ENCODE measurements around the gene OGFOD3. TPM values are rescaled to one million over a fixed set of nuclear protein-coding genes. Genes with fewer than 3 reads are reported as not detected.

OGFOD3 gene
- total RNA-seq, 2 experiments from 2014 or later: 22.0 to 25.0 TPM

DNA sequence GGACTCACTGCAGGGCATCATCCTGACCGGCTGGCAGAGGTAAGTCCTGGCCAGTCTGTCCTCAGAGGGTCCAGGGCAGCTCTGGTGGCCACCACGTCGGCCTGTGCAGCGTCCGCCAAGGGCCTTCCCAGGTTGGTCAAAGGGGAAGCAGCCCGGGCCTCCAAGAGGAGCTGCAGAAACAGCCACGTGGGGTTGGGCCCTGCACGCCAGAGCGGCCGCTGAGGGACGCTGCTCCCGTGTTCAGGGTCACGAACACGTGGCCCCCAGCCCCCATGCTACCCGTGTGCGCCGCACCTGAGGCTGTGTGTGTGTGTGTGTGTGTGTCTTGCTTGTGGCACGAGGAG lies 18.9 kb upstream of the OGFOD3 start:
- Mint-ChIP-seq H3K9me3 (no peaks in the 10 kb centered on the region), H3K4me3 (no peak overlapping the region), H3K27me3 (no peaks in the 10 kb centered on the region), H3K36me3 (ENCODE audit: low read depth) (no peaks in the 10 kb centered on the region), H3K4me1 (ENCODE audit: low read depth) (no peaks in the 10 kb centered on the region), H3K27ac (no peak overlapping the region)
- CTCF ChIA-PET: no interaction called here
- POLR2A ChIA-PET: interaction anchor here (0.6 to 2.2 kb wide), 3 partner anchors 8 to 204 kb away, joined by 3 to 11 read pairs (median 3); no protein-coding TSS in a partner anchor
- DNase-seq: no peak
- ATAC-seq: no peak
- TF ChIP-seq, protein P1, sequence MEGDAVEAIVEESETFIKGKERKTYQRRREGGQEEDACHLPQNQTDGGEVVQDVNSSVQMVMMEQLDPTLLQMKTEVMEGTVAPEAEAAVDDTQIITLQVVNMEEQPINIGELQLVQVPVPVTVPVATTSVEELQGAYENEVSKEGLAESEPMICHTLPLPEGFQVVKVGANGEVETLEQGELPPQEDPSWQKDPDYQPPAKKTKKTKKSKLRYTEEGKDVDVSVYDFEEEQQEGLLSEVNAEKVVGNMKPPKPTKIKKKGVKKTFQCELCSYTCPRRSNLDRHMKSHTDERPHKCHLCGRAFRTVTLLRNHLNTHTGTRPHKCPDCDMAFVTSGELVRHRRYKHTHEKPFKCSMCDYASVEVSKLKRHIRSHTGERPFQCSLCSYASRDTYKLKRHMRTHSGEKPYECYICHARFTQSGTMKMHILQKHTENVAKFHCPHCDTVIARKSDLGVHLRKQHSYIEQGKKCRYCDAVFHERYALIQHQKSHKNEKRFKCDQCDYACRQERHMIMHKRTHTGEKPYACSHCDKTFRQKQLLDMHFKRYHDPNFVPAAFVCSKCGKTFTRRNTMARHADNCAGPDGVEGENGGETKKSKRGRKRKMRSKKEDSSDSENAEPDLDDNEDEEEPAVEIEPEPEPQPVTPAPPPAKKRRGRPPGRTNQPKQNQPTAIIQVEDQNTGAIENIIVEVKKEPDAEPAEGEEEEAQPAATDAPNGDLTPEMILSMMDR (IDR thresholded peaks at IDR 0.05): no peak
- intact Hi-C loops (cut with micrococcal nuclease): no loop called here

DNA sequence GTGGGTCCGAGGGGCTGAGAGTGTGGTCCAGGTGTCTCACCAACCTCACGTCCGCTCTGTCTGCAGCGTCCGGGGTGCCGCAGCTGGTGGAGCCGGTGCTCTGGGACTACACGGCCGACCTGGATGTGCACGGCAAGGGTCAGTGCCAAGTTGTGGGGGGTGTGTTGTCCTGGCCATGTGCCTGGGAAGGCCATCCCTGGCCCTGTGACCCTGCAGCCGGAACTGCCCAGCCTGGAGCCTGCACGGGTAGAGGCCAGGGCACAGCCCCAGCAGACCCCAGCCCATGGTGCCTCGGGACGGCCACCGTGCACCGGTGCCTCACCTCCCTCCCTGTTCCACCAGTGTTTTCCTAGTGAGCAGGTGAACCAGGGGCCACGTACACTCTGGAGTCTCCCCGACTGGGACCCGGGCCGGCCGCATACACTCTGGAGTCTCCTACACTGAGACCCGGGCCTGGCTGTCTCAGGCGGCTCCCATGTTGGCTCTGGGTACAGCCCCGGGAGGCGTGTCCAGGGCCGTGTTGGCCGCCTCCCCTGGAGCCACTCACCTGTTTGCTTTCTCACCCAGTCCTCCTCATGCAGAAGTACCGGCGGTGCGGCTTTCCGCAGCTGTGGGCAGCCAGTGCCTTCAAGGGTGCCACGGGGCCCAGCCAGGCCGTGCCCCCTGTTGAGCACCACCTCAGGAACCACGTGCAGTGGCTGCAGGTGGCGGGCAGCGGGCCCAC lies 18.4 kb upstream of the OGFOD3 start:
- TF ChIP-seq, protein P1 (IDR thresholded peaks at IDR 0.05): no peak
- Mint-ChIP-seq H3K9me3 (no peaks in the 10 kb centered on the region), H3K4me3 (no peak overlapping the region), H3K27ac (no peak overlapping the region), H3K36me3 (ENCODE audit: low read depth) (no peaks in the 10 kb centered on the region), H3K4me1 (ENCODE audit: low read depth) (no peaks in the 10 kb centered on the region), H3K27me3 (no peaks in the 10 kb centered on the region)
- ChIA-PET CTCF (interaction anchor here (1.0 kb wide), 1 partner anchor 12 kb away, joined by 4 read pairs; no protein-coding TSS in a partner anchor), POLR2A (interaction anchor here (2.2 to 2.6 kb wide), 2 partner anchors 9 to 13 kb away, joined by 7 to 11 read pairs; no protein-coding TSS in a partner anchor)
- intact Hi-C loops (cut with micrococcal nuclease): no loop called here
- no peak for DNase-seq
- ATAC-seq: no peak

DNA sequence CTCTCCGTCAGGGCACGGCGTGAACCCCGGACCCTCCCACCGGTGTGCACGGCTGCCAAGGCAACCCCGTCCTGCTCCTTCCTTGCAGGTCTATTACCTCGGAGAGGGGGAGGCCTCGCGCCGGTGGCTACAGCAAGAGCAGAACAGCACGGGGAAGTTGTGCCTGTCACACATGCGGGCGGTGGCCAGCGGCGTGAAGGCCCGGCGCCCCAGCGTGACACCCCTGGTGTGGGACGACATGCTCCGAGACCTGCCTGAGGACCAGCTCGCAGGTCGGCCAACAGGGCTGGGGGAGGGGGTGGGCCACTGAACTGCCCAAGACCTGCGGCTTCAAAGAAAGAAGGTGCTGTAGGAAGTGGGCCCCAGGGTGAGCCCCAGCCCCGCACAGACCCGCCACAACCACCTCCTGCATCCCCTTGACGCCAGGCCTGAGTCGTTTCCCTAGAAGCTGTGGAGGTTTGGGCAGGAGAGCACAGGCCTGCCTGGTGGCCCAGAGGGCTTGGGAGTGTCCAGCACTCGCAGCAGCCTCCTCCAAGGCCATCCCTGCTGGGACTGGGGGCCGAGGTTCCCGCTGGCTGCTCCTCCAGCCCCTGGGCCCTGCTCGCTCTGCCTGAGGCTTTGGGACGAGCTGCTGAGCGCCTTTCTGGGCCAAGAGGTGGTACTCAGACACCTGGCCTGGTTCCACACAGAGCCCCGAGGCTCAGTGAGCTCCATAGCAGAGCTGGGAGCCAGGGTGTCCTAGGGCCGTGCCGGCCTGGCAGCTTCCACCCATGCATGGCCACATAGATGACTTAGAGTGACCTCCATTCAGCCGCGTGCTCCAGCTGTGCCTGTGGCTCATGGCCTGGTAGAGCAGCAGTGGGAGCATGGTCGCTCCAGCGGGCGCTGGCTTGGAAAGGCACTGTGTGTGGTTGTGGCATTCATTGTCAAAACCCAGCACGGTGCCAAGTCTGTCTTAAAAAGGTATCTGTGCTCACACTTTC lies 17.5 kb upstream of the OGFOD3 start:
- H3K36me3 Mint-ChIP-seq (ENCODE audit: low read depth): no peaks in the 10 kb centered on the region
- ATAC-seq (no peak), DNase-seq (no peak)
- ChIA-PET CTCF (interaction anchor here (1.0 kb wide), 1 partner anchor 11 kb away, joined by 4 read pairs; no protein-coding TSS in a partner anchor), POLR2A (interaction anchor here (0.6 to 2.6 kb wide), 3 partner anchors 10 to 60 kb away, joined by 3 to 11 read pairs (median 7); no protein-coding TSS in a partner anchor)
- no peaks in the 10 kb centered on the region for H3K9me3 Mint-ChIP-seq
- no peak overlapping the region for H3K27ac Mint-ChIP-seq
- TF ChIP-seq, protein P1 (IDR thresholded peaks at IDR 0.05): no peak
- H3K4me3 Mint-ChIP-seq: no peak overlapping the region
- no peaks in the 10 kb centered on the region for H3K4me1 Mint-ChIP-seq (ENCODE audit: low read depth)
- intact Hi-C loops (cut with micrococcal nuclease): no loop called here
- H3K27me3 Mint-ChIP-seq: no peaks in the 10 kb centered on the region

DNA sequence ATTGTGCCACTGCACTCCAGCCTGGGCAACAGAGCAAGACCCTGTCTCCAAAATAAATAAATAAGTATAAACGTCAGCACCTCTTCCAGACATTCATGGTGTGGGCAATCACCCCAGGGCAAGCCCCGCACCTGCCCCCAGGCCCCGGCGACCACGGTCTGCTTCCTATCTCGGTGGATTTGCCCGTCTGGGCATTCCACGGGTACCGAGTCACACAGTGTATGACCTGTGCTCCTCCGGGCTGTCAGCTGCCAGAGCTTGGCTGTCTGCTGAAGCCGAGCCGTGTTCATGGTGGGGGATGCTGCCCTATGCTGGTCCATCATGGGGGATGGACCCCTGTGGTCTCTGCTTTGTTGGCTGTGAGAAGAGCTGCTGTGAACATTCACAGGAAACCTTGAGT lies 16.7 kb upstream of the OGFOD3 start:
- Mint-ChIP-seq H3K36me3 (ENCODE audit: low read depth) (no peaks in the 10 kb centered on the region), H3K27ac (no peak overlapping the region), H3K4me1 (ENCODE audit: low read depth) (no peaks in the 10 kb centered on the region), H3K27me3 (no peaks in the 10 kb centered on the region), H3K9me3 (no peaks in the 10 kb centered on the region), H3K4me3 (no peak overlapping the region)
- ATAC-seq: no peak
- ChIA-PET CTCF (no interaction called here), POLR2A (interaction anchor here (0.9 to 2.6 kb wide), 4 partner anchors 10 to 23 kb away, joined by 3 to 11 read pairs (median 6); partner anchors contain the start of gene NARF)
- no peak for DNase-seq
- intact Hi-C loops (cut with micrococcal nuclease): no loop called here
- TF ChIP-seq, protein P1 (IDR thresholded peaks at IDR 0.05): no peak

Data from activated CD8-positive, alpha-beta T cell treated with anti-CD3 and anti-CD28 coated beads for 36 hours (primary cell).